ENCODE measurements around the gene MASP2.
"Not testable (repeated sequence)": the region's sequence is repeated elsewhere in the genome, so short reads cannot be mapped to it uniquely, and the experiment has no call there.

GRCh38 chr1:11037019-11037739 lies 9.9 kb downstream of the MASP2 start:
- not testable (repeated sequence) for TF ChIP-seq POLR2A, EP300 (IDR thresholded peaks at IDR 0.05)
- TF ChIP-seq, protein P1, sequence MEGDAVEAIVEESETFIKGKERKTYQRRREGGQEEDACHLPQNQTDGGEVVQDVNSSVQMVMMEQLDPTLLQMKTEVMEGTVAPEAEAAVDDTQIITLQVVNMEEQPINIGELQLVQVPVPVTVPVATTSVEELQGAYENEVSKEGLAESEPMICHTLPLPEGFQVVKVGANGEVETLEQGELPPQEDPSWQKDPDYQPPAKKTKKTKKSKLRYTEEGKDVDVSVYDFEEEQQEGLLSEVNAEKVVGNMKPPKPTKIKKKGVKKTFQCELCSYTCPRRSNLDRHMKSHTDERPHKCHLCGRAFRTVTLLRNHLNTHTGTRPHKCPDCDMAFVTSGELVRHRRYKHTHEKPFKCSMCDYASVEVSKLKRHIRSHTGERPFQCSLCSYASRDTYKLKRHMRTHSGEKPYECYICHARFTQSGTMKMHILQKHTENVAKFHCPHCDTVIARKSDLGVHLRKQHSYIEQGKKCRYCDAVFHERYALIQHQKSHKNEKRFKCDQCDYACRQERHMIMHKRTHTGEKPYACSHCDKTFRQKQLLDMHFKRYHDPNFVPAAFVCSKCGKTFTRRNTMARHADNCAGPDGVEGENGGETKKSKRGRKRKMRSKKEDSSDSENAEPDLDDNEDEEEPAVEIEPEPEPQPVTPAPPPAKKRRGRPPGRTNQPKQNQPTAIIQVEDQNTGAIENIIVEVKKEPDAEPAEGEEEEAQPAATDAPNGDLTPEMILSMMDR (IDR thresholded peaks at IDR 0.05) = not testable (repeated sequence)

All from tibial nerve (tissue), 4 donors.